ENCODE results near the gene BANK1. TPM values are rescaled to one million over a fixed set of nuclear protein-coding genes. Genes with fewer than 3 reads are reported as not detected.

The BANK1 gene
- total RNA-seq, 1 experiment from 2014 or later: 1.1 TPM

DNA sequence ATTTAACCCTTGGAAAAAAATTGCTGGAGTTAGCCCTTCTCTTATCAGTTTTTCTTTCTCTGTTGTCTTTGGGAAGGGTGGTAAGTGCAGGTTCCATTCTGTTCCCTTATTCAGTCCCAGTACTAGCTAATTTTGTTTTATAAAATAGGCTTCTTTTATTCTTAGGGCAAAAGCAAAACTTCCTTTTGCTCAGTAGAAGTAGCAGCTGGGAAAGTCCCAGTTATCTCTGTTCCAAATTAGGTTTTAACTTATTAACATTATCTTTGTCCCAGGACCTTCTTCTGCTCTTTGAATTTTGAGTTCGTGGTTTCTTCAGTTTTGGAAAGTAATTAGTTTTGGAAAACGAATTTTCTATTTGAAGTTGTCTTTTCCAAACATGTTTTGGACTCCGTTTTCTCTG, 61.1 kb downstream of the BANK1 start:
- H3K27ac Mint-ChIP-seq: no peak overlapping the region
- no peak overlapping the region for H4K8ac ChIP-seq (replicated peaks; ENCODE audit: insufficient read length, low read depth, low read length)
- H3K36me3 Mint-ChIP-seq (ENCODE audit: insufficient read depth in 1 of 3, low read depth in 3 of 3): no peaks in the 10 kb centered on the region
- no peaks in the 10 kb centered on the region for H3K23me2 ChIP-seq (ENCODE audit: insufficient read length, low read depth, low read length, poor library complexity, severe bottlenecking)
- no peak overlapping the region for H4K91ac ChIP-seq (ENCODE audit: insufficient read length, low read depth, low read length)
- DNase-seq: no peak
- no peak overlapping the region for H2BK120ac ChIP-seq (ENCODE audit: low read depth, low read length, poor library complexity, severe bottlenecking)
- no CpG with 5 or more reads among the region's 3 CpGs for WGBS (ENCODE audit: extremely low coverage, insufficient read length, low lambda C conversion rate)
- no peaks in the 10 kb centered on the region for H3K9me3 ChIP-seq (ENCODE audit: control insufficient read depth, low read depth, low read length)
- no peak overlapping the region for H3T11ph ChIP-seq (ENCODE audit: low read length)
- no peak overlapping the region for H3K4me3 Mint-ChIP-seq
- H2BK15ac ChIP-seq (ENCODE audit: low read depth, low read length): no peak overlapping the region
- H2AK5ac ChIP-seq (ENCODE audit: insufficient read length, low read length): no peak overlapping the region
- no peak overlapping the region for H3K18ac ChIP-seq (ENCODE audit: insufficient read length, low read depth, low read length)
- H3K4me2 ChIP-seq (ENCODE audit: insufficient read depth, insufficient read length, low read length): no peak overlapping the region
- no peaks in the 10 kb centered on the region for H3K79me2 ChIP-seq (ENCODE audit: insufficient read depth, low read length)
- no peaks in the 10 kb centered on the region for H3K9me3 Mint-ChIP-seq
- no peaks in the 10 kb centered on the region for H3K4me1 ChIP-seq (ENCODE audit: insufficient read depth, low read length)
- H4K5ac ChIP-seq (ENCODE audit: insufficient read length, low read depth, low read length): no peak overlapping the region
- TF ChIP-seq, protein P1, sequence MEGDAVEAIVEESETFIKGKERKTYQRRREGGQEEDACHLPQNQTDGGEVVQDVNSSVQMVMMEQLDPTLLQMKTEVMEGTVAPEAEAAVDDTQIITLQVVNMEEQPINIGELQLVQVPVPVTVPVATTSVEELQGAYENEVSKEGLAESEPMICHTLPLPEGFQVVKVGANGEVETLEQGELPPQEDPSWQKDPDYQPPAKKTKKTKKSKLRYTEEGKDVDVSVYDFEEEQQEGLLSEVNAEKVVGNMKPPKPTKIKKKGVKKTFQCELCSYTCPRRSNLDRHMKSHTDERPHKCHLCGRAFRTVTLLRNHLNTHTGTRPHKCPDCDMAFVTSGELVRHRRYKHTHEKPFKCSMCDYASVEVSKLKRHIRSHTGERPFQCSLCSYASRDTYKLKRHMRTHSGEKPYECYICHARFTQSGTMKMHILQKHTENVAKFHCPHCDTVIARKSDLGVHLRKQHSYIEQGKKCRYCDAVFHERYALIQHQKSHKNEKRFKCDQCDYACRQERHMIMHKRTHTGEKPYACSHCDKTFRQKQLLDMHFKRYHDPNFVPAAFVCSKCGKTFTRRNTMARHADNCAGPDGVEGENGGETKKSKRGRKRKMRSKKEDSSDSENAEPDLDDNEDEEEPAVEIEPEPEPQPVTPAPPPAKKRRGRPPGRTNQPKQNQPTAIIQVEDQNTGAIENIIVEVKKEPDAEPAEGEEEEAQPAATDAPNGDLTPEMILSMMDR (conservative IDR thresholded peaks at IDR 0.05): no peak
- H2BK5ac ChIP-seq (ENCODE audit: insufficient read length, low read length): no peak overlapping the region
- H3K23ac ChIP-seq (ENCODE audit: insufficient read length, low read depth, low read length): no peak overlapping the region
- no peaks in the 10 kb centered on the region for H4K20me1 ChIP-seq (ENCODE audit: control insufficient read depth, insufficient read depth, insufficient read length)
- no peak overlapping the region for H3K14ac ChIP-seq (ENCODE audit: insufficient read depth, low read length)
- H3K27me3 Mint-ChIP-seq (ENCODE audit: low read depth): no peaks in the 10 kb centered on the region
- H3K9ac ChIP-seq (ENCODE audit: extremely low read depth, insufficient read length, low read length): no peak overlapping the region
- no peaks in the 10 kb centered on the region for H3K27me3 ChIP-seq (ENCODE audit: insufficient read depth, low read length)
- H3K4ac ChIP-seq (ENCODE audit: low read depth, low read length): no peak overlapping the region
- H2AFZ ChIP-seq (ENCODE audit: low read length): no peak overlapping the region
- peaks cover 3 to 7% of the 10 kb centered on the region in 2 experiments; a peak in 1 of 4 replicates for H3K4me1 Mint-ChIP-seq
- no peak overlapping the region for H2BK12ac ChIP-seq (ENCODE audit: insufficient read length, low read depth, low read length)
- H3K79me1 ChIP-seq (ENCODE audit: insufficient read depth, low read depth, low read length, poor library complexity, severe bottlenecking): no peaks in the 10 kb centered on the region
- no peak overlapping the region for H2BK20ac ChIP-seq (ENCODE audit: low read depth, low read length, poor library complexity, severe bottlenecking)
- no peak overlapping the region for H3K56ac ChIP-seq (ENCODE audit: insufficient read length, low read depth, low read length)
- no peak overlapping the region for H3K27ac ChIP-seq (ENCODE audit: insufficient read length, low read depth, low read length)

Measured in H9 (cell line).